CD4-positive, alpha-beta T cell (primary cell): ENCODE data around the gene CCDC177. TPM values are rescaled to one million over a fixed set of nuclear protein-coding genes. Genes with fewer than 3 reads are reported as not detected.

Experiments used
- ATAC-seq: fragments of 200-7000 bp; cut with Tn5 transposase; one replicate; pipeline ENCODE4 v1.10.0; 2022; ENCODE audit warnings: mild to moderate bottlenecking; ENCODE audit not compliant: poor library complexity
- CTCF ChIA-PET: fragments of 350-600 bp; sonication (Branson Sonifier 250); formaldehyde crosslinking; loops from one replicate; lab custom pipeline; 2021; ENCODE audit warnings: antibody characterized with exemption, inconsistent platforms; lab: Charles Lee
- POLR2A ChIA-PET: fragments of 350-600 bp; sonication (Branson Sonifier 250); formaldehyde crosslinking; loops from one replicate; lab custom pipeline; 2021; ENCODE audit warnings: antibody characterized with exemption, inconsistent platforms; lab: Charles Lee
- DNase-seq, 14 experiments: peaks; one replicate each; pipeline ENCODE4 v3.0.0-alpha.2; 2013 to 2020; ENCODE audit warnings: mixed read lengths in 2 of 14
- H3K27ac ChIP-seq, 2 donors: one replicate each; pipeline versions ENCODE4 v1.5.1 to v1.7.0; 2013; ENCODE audit warnings: low read length in 2 of 2, low read depth in 1 of 2, mild to moderate bottlenecking in 1 of 2
- H3K27me3 ChIP-seq, 2 experiments: 1 replicate in 1 of 2; 2 replicates in 1 of 2; pipeline versions ENCODE4 v1.6.1 to v1.7.0; 2013; ENCODE audit warnings: low read length in 2 of 2, control low read depth in 1 of 2, mild to moderate bottlenecking in 1 of 2, moderate library complexity in 1 of 2; ENCODE audit not compliant: insufficient read depth in 2 of 2, control insufficient read depth in 1 of 2
- H3K36me3 ChIP-seq: one replicate; pipeline ENCODE4 v1.6.1; 2013; ENCODE audit warnings: low read length, control low read depth; ENCODE audit not compliant: insufficient read depth
- H3K4me1 ChIP-seq: one replicate; pipeline ENCODE4 v1.6.1; 2013; ENCODE audit warnings: low read length, control low read depth; ENCODE audit not compliant: insufficient read depth
- H3K4me3 ChIP-seq: one replicate; pipeline ENCODE4 v1.5.1; 2013; ENCODE audit warnings: mild to moderate bottlenecking, low read length, moderate library complexity
- H3K9me3 ChIP-seq, 2 experiments: 1 replicate in 1 of 2; 2 replicates in 1 of 2; pipeline versions ENCODE4 v1.6.1 to v1.7.0; 2013; ENCODE audit warnings: low read length in 2 of 2, mild to moderate bottlenecking in 2 of 2, control low read depth in 1 of 2, moderate library complexity in 1 of 2; ENCODE audit not compliant: control insufficient read depth in 1 of 2, insufficient read depth in 1 of 2
- H3K27ac Mint-ChIP-seq: one replicate; pipeline ENCODE4 v1.8.0; 2020; ENCODE audit warnings: mixed read lengths
- H3K27me3 Mint-ChIP-seq: one replicate; pipeline ENCODE4 v1.8.0; 2021; ENCODE audit warnings: mixed read lengths
- H3K36me3 Mint-ChIP-seq: one replicate; pipeline ENCODE4 v1.8.0; 2021; ENCODE audit warnings: low read depth, mixed read lengths
- H3K4me1 Mint-ChIP-seq: one replicate; pipeline ENCODE4 v1.8.0; 2021; ENCODE audit warnings: low read depth, mixed read lengths
- H3K4me3 Mint-ChIP-seq: one replicate; pipeline ENCODE4 v1.8.0; 2020; ENCODE audit warnings: mild to moderate bottlenecking, mixed read lengths
- H3K9me3 Mint-ChIP-seq: one replicate; pipeline ENCODE4 v1.8.0; 2020; ENCODE audit warnings: mixed read lengths
- CTCF ChIP-seq: fragments of 200-600 bp; IDR thresholded peaks from one replicate; pipeline ENCODE4 v1.8.0; 2022; ENCODE audit warnings: antibody characterized with exemption, mild to moderate bottlenecking
- intact Hi-C, 2 experiments: fragments of 100-400 bp; cut with DNase I in 1 of 2; cut with micrococcal nuclease in 1 of 2; formaldehyde crosslinking; loops; one replicate each; pipeline versions ENCODE4 v1.15.1 to v1.9.0; 2023 to 2025; cut with DNase I, micrococcal nuclease
- total RNA-seq, 174 experiments: library from RNA in 2 of 174; stranded (reverse) in 2 of 174; gene quantifications; one replicate each; pipeline ENCODE4 v1.2.3 and lab custom pipeline; 2021 to 2026

CCDC177 gene
- total RNA-seq, 2 experiments from 2014 or later: not detected

DNA sequence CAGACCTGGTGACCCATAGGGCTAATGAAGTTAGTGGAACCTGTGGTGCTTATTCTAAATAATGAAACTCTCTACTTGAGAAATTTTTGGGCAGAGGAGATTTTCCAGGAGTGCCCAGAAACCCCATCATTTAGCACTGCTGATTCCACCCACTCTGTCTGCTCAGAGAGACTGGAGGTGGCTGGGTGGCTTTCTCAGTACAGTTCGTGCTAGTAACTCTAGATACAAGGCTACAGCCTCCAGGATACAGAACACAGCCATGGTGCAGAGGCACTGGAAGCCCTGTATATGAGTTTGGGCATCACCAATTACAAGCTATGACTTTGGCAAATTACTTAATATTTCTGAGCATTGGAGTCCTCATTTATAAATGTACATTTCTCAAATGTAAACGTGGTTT is 32.4 kb downstream of the CCDC177 start:
- no peak for TF ChIP-seq CTCF
- intact Hi-C loops: no loop called here
- Mint-ChIP-seq H3K36me3 (no peaks in the 10 kb centered on the region), H3K4me1 (peaks cover 6% of the 10 kb centered on the region), H3K27ac (no peak overlapping the region), H3K27me3 (peaks cover 65% of the 10 kb centered on the region), H3K4me3 (no peak overlapping the region), H3K9me3 (no peaks in the 10 kb centered on the region)
- Histone ChIP-seq H3K27ac (no peak overlapping the region), H3K4me3 (no peak overlapping the region), H3K4me1 (peaks cover 13% of the 10 kb centered on the region), H3K27me3 (peaks cover 0 to 2% of the 10 kb centered on the region in 2 experiments), H3K36me3 (no peaks in the 10 kb centered on the region), H3K9me3 (no peaks in the 10 kb centered on the region)
- ATAC-seq (no peak), DNase-seq (no peak)
- CTCF ChIA-PET: no interaction called here
- POLR2A ChIA-PET: no interaction called here

DNA sequence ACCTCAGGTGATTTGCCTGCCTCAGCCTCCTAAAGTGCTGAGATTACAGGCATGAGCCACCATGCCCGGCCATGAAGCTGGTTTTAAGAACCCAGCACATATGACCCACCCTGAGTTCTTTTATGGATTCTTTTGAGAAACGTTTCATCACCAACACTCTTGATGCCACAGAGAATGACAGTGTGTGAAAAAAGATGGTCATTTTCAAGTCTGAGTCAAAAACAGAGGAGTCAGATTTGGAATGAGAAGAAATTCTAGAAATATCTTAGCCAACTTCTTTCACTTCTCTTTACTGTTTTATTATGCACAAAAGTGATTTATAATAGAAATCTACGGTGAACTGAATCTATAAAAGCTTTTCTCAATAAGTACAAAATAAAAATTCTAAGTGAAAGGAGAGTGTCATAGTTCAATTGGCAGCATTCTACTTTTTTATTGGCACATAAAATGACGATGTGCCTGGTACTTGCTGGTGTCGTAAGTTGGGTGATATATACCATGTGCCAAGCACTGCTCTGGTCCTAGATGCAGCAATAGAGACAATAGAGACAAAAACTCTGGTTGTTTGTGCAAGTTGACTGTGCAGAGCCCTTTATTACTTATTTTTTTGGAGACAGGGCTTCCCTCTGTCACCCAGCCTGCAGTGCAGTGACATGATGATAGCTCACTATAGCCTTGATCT is 33.9 kb downstream of the CCDC177 start:
- H3K9me3 ChIP-seq: no peaks in the 10 kb centered on the region
- H3K4me3 Mint-ChIP-seq: no peak overlapping the region
- H3K4me1 ChIP-seq: peaks cover 13% of the 10 kb centered on the region
- CTCF ChIA-PET: no interaction called here
- H3K27me3 ChIP-seq: peaks cover 2 to 6% of the 10 kb centered on the region in 2 experiments
- H3K27ac ChIP-seq: no peak overlapping the region
- no peak for TF ChIP-seq CTCF
- DNase-seq: no peak
- no peak overlapping the region for H3K4me3 ChIP-seq
- H3K4me1 Mint-ChIP-seq: no peaks in the 10 kb centered on the region
- no peaks in the 10 kb centered on the region for H3K36me3 Mint-ChIP-seq
- H3K9me3 Mint-ChIP-seq: no peaks in the 10 kb centered on the region
- no peak for ATAC-seq
- POLR2A ChIA-PET: no interaction called here
- no peak overlapping the region for H3K27ac Mint-ChIP-seq
- intact Hi-C loops: no loop called here
- H3K36me3 ChIP-seq: no peaks in the 10 kb centered on the region
- peaks cover 62% of the 10 kb centered on the region for H3K27me3 Mint-ChIP-seq

GRCh38 chr14:69539631-69540410 is 34.9 kb downstream of the CCDC177 start:
- no peak for ATAC-seq
- Histone ChIP-seq H3K36me3 (no peaks in the 10 kb centered on the region), H3K27ac (no peak overlapping the region), H3K4me1 (peaks cover 13% of the 10 kb centered on the region), H3K27me3 (peaks cover 5 to 6% of the 10 kb centered on the region in 2 experiments), H3K9me3 (no peaks in the 10 kb centered on the region), H3K4me3 (no peak overlapping the region)
- peak in 1 of 14 experiments; percentile 28 for DNase-seq
- no peaks in the 10 kb centered on the region for H3K36me3 Mint-ChIP-seq
- H3K27me3 Mint-ChIP-seq: peaks cover 67% of the 10 kb centered on the region
- POLR2A ChIA-PET: no interaction called here
- no peak for TF ChIP-seq CTCF
- no peaks in the 10 kb centered on the region for H3K4me1 Mint-ChIP-seq
- CTCF ChIA-PET: no interaction called here
- H3K4me3 Mint-ChIP-seq: no peak overlapping the region
- no peaks in the 10 kb centered on the region for H3K9me3 Mint-ChIP-seq
- intact Hi-C loops: no loop called here
- no peak overlapping the region for H3K27ac Mint-ChIP-seq
